Ishikawa (cell line): Measurements from ENCODE around the gene TENM3.

ENCODE experiments used
- CEBPB ChIP-seq: IDR thresholded peaks from 2 replicates; pipeline ENCODE4 v1.6.1; 2012
- CREB1 ChIP-seq: IDR thresholded peaks from 2 replicates; pipeline ENCODE4 v1.6.1; 2012; ENCODE audit warnings: low read depth
- EP300 ChIP-seq: IDR thresholded peaks from 2 replicates; pipeline ENCODE4 v1.6.1; 2012; ENCODE audit warnings: borderline replicate concordance
- TCF12 ChIP-seq: IDR thresholded peaks from 2 replicates; pipeline ENCODE4 v1.6.1; 2012; ENCODE audit warnings: low read depth
- USF1 ChIP-seq: IDR thresholded peaks from 2 replicates; pipeline ENCODE4 v1.6.1; 2012
- YY1 ChIP-seq: IDR thresholded peaks from 2 replicates; pipeline ENCODE4 v1.6.1; 2012; ENCODE audit warnings: low read depth
- ZBTB7A ChIP-seq: IDR thresholded peaks from 2 replicates; pipeline ENCODE4 v1.6.1; 2012; ENCODE audit warnings: low read depth

- TF ChIP-seq ZBTB7A (no peak), EP300 (no peak), CREB1 (no peak), CEBPB (no peak), YY1 (no peak), USF1 (no peak), TCF12 (no peak)
These were observed 199.9 kb downstream of the TENM3 start for GRCh38 chr4:182443070-182443469.
